CD4-positive, alpha-beta T cell treated with Interleukin-10 for 1 hour (primary cell): ENCODE data around the gene LAMA3.

Source experiments
- DNase-seq: peaks from one replicate; pipeline ENCODE4 v3.0.0-alpha.2; 2020

Gene LAMA3

DNA sequence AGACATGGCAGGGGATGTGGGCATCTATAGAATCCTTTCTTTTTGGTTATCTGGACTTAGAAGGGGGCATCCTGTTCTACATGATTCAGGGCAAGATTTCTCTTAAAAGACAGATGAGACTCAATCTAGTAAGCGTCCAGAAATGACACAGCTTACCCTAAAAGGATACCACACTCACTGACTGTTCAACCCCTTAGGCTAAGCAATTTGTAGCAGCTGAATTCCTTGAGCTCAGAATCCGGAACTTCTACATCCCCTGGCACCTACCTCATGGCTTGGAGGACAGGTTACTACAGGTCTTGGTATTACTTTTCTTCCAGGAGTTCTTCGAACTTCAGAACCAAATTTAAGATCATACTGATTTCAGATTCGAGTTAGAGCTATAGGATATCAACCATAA is 138.4 kb downstream of the LAMA3 start:
- no peak for DNase-seq

DNA sequence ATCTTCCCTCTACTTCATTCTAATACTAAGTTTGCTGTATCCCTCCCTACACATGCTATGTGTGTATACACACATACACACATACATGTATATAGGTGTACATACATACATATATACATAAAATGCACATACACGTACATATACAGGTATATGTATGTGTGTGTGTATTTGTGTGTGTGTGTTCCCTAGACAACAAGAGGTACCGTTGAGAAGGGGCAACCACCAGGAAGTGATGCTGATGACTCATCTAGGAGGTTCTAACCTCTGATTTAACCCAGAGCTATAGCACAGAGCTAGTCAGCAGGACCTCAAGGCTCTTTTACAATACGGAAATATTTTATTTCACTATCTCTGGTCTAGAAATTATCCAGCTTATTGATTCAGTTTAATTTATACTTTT is 139.2 kb downstream of the LAMA3 start:
- DNase-seq = peak; percentile 88

DNA sequence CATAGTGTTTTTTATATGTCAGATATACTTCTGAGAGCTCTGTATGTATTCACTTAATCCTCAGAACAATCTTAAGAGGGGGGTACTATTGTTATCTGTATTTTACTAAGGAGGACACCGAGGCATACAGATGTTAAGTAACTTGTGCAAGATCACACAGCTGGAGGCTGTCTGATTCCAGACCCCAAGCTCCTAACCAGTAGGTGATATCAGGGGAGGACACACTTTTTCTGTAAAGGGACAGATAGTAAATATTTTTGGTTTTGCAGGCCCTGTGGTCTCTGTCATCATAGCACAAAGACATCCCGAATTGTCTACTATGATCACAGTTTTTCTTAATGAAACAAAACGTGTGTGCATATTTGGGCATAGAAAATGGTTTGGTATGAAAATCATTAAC is 143.7 kb downstream of the LAMA3 start:
- no peak for DNase-seq

DNA sequence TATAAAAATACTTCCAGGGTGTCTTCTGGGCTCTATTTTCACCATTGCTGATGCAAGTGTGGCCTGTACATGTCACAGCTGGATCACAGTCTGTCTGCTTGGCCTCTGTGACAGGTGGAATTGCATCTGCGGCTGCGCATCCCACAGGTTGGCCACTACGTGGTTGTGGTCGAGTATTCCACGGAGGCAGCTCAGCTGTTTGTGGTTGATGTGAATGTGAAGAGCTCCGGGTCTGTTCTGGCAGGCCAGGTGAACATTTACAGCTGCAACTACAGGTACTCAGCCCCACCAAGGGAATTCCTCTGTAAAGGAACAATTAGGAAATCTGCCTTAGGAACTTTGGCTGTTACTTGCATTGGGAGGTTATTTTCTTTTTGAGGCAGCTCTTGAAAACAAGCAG is 144.5 kb downstream of the LAMA3 start:
- DNase-seq = no peak

DNA sequence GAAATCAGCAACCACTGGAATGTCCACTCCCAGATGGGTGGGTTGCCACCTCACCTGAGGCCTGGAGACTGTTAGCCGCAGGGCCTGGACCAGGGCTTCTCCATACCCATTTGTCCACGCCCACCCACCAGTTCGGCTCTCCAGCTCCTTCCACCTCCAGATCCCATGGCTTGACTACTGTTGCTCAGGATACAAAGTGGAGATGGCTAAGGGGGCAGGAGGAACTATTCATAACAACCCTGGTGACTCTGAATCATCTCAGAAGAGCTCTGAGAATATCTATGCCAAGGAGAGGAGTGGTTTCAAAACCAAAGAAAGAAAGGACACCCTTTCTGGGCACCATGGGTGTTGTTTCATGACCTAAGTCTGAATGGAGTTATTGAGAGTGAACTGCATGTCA is 145.8 kb downstream of the LAMA3 start:
- no peak for DNase-seq

DNA sequence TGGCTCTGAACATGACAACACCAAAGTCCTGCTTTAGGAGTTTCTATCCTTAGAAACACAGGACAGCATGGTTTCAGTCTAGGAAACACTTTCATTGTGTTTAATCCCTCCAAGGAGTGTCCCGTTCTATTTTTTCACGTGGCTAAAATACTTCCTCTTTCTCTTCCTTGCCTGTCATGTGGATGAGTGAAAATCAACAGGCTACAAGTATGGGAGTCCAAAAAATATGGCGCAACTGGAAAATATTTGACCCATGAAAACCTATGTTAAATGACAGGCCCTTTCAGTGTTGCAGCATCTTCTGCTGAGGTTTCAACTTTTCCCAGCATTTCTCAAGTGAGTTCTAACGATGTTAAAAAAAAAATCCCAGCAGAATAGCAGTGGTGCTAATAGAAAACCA is 146.3 kb downstream of the LAMA3 start:
- no peak for DNase-seq

DNA sequence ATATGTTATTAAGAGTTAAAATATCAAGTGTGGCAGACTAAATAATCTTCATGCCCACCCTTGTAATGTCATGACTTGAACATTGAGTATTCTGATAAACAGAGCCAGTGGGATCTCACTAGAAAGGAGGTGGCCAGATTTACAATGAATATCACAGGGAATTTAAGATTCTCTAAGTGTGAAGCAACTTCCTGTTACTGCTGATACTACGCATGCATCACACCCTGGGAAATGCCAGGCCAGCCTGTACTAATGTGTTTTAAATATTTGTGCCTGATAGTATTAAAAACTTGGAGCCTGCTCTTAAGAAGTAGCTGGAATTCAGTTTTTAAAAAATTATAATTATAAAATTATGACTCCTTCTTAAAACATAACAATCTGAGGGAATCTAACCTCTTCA is 148.3 kb downstream of the LAMA3 start:
- no peak for DNase-seq

DNA sequence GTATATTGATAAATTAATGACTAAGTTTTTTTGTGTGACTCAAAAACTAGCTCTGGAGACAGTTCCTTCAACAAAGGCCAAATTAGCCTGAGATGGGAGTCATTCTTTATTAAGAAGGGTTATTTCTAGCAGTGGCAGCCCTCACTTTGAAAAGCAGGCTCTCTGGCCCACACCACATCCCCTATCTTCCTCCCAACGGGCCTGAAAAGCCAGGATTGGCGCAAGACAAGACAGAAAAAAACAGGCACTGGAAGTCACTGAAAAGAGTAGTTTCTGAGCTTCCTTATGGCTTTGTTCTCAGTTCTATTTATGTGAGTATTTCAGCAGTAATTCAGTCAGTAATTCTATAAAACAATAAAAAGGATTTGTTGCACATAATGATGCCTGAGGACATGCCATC is 149.0 kb downstream of the LAMA3 start:
- no peak for DNase-seq

DNA sequence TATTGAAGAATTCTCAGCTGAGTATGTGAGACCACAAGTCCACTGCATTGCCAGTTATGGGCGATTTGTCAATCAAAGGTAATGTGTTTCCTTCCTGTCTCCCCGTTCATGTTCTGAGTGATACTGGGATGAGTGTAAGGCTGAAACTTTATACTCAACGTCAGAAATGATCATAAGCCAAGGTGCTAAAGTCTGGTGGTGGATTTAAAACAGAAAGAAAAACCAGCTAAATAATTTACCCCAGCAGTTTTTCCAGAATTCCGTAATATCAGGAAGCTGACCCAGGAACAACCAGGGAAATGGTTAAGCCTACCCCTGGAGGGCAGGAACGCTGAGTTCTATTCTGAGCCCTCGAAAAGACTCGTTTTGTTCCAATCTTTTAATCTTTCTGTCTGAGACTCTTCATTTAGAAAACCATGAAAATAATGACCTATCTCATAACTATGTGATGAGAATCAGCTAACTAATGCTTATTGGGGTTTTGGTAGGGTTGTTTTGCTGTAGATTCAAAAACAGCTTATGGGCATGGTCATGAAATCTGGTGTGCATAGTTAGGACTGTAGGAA is 149.6 kb downstream of the LAMA3 start:
- DNase-seq = no peak

DNA sequence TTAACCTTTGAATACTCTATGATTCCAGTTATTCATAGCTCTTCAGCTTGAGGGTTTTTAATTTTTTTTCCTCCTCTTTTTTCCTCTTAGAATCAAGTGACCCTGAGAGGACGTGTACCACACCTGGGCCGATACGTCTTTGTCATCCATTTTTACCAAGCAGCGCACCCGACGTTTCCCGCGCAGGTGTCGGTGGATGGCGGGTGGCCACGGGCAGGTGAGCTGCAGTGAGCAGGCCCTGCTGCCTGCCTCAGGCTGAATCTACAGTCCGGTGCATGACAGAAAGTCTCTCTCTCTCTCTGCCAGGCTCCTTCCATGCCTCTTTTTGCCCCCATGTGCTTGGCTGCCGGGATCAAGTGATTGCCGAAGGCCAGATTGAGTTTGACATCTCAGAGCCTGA is 153.1 kb downstream of the LAMA3 start:
- no peak for DNase-seq

DNA sequence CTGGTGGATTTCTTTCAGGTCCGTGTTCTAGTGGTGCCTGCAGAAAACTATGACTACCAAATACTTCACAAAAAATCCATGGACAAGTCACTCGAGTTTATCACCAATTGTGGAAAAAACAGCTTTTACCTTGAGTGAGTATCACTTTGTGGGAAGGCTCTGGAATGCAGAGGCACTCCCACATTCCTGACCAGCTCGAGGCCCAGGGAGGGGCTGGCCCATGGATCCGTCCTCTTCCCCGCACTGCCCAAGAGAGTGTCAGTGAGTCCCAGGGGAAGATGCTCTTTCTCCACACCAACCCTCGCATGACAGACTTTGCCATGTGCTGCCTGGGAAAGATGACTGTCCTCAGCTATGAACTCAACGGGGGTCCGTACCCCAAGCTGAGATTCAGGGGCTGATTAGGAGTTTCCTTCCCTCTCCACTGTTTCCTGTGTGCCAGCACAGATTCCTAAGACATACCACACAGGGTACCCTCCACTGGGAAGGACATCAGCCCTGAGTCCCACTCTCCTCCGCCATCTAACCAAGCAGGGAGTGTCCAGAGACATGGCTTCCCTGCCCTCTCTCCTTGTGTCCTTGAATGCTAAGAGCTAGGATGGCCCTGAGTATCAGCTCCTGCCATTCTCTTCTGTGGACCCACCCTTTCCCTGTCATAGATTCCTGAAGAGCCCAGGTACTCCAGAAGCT is 155.9 kb downstream of the LAMA3 start:
- no peak for DNase-seq

DNA sequence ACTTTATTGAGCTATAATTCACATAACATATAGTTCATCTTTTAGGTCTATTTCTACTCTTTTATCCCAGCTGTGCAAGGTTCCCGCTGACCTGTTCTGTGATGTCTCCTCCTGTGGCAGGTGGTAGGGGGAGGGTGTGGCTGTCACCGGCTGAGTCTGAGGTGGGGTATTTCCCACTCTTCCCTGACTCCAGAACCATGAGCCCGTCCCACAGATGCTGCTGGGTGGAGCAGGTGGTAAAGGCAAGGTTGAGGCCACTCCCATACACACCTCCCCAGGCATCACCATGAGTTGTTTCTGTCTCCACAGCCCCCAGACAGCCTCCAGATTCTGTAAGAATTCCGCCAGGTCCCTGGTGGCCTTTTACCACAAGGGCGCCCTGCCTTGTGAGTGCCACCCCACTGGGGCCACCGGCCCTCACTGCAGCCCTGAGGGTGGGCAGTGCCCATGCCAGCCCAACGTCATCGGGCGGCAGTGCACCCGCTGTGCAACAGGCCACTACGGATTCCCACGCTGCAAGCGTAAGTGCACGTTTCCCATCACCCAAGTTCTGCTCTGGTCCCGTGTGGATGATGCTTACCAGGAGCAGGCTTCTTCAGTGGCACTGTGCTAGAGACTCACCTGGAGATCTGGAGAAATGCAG is 156.9 kb downstream of the LAMA3 start:
- no peak for DNase-seq

DNA sequence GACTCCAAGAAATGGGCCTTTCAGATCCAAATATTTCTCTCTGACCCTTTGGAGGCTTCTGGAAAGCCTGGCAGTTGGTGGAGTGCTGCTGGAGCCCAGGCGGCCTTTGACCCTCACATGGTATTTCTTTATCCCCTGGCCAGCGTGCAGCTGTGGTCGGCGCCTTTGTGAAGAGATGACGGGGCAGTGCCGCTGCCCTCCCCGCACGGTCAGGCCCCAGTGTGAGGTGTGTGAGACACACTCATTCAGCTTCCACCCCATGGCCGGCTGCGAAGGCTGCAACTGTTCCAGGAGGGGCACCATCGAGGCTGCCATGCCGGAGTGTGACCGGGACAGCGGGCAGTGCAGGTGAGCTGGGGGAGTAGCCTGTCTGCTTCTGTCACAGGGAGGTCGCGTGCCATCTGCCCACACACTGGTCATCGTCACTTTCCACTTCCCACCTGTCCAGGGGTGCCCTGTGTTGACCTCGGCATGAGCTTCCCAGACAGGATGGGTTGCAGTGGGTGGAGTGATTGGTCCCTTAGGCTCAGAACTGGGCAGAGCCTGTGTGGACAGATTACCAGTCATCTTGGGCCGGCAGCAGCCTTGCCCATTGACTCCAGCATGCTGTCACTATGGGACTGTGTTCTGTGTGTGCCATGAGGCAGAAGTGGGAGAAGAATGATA is 158.2 kb downstream of the LAMA3 start:
- no peak for DNase-seq

DNA sequence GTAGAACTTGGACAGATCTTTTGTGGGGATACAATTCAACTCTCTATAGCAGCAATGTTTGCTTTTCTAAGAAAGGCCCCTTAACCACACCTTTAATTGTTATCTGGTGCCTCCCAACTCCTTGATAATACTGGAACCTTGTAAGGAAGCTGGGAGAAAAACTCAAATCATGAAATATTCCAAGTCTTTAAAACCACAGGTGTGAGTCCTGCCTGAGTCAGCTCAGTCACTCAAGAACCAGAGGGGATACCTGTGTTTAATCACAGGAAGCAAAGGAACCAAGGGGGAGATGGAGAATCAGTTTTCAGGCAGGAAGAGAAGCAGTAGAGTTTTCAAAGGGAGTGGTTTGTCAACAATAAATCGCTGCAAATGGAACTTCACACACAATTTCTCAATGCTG is 159.9 kb downstream of the LAMA3 start:
- DNase-seq = no peak

DNA sequence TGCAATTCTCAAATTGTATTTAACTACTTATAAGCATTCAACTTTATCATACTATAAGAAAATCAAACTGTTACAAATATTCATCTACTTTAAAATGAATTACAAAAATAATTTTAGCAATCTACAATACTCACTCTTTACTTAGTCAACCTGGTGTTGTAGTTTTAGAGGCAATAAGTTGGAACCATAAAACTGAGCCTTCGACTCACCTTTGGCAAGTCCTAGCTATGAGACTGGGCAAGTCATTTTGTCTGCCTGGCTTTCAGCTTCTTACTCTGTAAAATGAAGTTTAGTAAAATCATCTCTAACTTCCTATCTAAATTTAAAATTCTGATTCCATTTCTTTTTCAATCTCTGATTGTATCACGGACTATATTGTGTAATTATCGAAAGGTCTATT is 161.0 kb downstream of the LAMA3 start:
- no peak for DNase-seq

DNA sequence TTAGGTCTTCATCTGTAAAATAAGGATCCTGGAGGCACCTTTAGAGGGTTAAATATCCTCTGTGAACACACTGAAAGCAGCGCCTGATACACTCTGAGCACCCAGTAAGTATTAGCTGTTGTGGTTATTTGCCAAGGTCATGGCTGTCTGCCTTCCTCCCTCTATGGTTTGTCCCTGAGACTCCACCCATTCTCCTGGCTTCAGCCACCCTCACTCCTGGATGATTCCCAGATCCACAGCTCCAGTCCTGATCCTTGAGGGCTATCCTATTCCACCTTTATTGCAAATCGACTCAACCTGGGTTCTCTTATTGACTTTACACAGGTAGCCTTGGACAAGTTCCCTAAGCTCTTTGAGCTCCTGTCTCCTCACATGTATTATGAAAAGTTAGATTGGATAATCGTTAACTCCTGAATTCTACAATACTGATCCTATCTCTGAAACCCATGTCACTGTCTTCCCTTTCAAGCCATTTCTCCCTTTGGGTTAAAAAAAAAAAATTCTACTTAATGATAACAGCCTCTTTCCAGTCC is 162.3 kb downstream of the LAMA3 start:
- DNase-seq = no peak

DNA sequence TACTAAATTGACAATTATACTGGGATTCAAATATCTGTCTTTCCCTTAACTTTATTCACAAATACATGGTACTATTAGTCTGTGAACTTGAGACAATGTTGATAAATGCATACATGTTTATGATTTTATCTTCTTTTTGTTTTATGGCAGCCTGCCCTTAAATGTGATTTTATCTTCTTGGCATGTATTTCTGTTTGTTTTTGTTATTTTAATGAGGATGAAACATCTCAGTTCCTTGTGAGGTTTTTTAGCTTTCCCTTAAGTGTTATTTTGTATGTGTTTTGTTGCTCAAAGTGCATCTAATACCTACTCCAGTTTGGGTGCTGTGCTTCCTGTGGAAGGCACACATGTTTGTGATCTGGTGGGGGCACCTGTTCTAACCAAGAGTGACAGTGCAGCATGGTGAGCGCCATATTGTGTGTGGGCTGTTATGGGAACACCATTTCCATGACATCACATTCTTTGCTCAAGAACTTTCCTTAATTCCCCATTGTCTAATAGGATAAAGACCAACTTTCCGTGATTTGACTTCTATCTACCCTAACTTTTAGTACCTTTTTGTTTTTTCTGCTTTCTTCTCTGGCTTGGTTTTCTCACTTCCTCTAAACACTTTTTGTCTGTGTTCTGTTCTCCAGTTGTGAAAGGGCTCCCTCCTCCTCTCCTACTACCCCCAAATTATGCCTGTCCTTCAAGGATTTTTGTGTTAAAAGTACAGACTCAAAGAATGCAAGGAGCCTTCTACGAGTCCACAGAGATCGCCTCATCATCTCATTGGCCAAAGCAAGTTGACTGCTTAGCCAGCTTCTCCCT is 163.2 kb downstream of the LAMA3 start:
- DNase-seq = no peak

DNA sequence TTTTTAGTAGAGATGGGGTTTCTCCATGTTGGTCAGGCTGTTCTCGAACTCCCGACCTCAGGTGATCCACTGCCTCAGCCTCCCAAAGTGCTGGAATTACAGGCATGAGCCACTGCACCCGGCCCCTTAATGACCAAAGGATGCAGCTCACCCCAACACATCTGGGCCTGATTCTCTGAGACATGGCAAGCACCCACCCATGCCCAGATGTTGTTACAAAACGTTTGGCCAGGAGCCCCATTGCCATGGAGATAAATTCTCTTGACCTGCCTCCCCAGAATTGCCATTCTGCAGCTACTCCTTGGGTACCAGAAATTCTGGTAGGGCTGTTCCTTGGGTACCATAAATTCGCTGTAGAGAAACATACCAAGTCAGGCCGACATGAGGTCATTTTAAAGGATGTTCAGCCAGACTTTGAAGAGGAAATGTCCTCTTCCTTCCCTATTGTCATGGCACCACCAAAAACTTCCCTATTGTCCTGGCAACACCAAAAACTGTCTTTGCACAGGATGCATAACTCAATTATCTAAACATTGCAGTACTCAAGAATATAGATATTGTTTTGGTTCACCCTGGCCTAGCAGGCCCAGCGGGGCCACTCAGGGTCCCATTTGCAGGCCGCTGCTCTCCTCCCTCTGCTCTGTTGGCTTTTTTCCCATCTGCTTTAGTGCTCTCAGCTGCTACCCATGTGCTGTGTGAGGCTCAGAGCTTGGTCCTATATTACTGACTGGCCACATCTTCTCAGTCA is 164.4 kb downstream of the LAMA3 start:
- no peak for DNase-seq

DNA sequence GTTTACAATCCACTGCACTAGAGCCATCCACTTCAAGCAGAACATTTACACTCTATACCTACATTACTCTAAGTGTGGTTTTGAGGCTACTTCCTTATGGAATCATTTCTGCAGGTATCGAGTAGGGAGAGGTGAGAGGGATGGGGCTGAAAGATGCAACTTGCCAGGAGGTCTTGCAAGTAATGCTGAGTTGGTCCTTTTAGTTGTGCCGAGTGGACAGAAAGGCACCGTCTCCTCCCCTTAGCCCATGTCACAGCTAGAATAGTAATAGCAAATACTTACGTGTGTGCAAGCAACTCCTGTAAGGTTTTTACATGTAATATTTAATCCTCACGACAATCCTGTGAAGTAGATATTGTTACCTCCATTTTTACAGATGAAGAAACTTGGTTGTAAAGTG is 166.5 kb downstream of the LAMA3 start:
- DNase-seq = no peak

DNA sequence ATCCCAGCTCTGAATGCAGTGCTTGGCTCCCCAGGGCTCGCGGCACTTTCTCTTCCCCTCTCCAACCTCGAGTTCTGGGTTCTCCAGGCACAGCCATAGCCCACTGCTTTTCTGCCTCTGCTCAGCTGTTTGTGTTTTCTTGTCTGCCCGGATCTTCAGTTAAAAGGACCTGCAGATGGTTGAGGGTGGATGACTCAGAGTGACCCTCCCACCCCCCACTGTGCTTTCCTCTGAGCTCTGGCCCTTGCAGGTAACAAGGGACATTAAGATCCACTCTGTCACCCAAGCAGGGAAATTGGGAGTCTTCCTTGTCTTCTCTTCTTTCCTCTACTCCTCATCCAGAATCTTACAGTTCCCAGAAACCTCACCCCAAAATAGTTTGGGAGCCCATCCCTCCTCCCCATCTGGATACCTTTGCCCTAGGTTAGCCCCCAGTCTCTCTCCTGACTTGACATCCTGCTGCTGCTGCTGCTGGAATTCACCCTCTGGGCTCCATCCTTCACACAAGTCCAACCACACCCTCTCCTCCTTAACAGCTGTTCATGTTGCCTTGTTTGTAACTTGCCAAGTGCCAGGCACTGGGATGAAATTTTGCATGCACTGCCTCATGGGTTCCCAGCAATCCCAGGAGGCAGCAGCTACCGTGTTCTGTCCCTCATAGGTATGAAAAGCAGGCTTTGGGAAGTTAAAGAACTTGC is 167.4 kb downstream of the LAMA3 start:
- no peak for DNase-seq

DNA sequence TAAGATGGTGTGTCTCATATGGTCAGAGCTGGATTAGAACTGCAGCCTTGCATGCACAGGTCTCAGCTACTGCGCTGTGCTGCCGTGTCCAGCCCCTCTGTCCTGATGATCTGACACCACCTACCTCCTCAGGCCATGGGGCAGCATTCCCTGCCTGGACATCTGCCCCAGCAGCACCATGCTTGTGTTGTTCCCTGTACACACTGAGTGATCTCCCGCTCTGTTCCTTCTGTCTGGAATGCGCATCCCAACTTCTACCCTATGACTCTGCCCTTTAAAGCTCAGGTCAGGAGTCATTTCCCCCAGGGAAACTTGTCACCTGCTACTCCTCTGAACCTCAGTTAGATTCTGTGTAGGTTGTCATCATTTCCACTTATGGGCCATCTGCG is 167.9 kb downstream of the LAMA3 start:
- no peak for DNase-seq

DNA sequence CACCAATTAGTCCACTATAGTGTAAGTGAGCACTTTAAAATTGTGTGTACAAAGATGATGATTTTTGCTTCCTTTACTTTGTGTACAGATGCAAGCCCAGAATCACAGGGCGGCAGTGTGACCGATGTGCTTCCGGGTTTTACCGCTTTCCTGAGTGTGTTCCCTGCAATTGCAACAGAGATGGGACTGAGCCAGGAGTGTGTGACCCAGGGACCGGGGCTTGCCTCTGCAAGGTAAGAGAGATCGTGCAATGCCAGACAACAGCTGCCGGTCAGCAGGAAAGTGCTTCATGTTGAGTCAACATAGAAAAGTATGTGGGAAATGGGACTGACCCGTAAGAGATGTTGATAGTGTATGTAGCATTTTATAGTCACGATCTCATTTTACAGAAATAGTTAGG is 168.5 kb downstream of the LAMA3 start:
- no peak for DNase-seq
